ENCODE data around the gene PRDM11.

GRCh38 chr11:45279645-45280044 is 133.2 kb downstream of the PRDM11 start:
- TF ChIP-seq CTCF (IDR thresholded peaks at IDR 0.05; ENCODE audit: control extremely low read depth in 1 of 3, insufficient read depth in 1 of 3, low read depth in 1 of 3, low read length in 3 of 3): no peak
- no peak for TF ChIP-seq MAX (IDR thresholded peaks at IDR 0.05)
- TF ChIP-seq POLR2A (IDR thresholded peaks at IDR 0.05; ENCODE audit: control extremely low read depth in 1 of 2, low read depth in 2 of 2, low read length in 2 of 2): no peak
- TF ChIP-seq USF2 (IDR thresholded peaks at IDR 0.05; ENCODE audit: low read length): no peak
- no peak for TF ChIP-seq JUN (IDR thresholded peaks at IDR 0.05; ENCODE audit: low read depth, low read length)
- TF ChIP-seq TAF7 (optimal IDR thresholded peaks at IDR 0.05; ENCODE audit: borderline replicate concordance, low read depth, low read length): no peak
- TF ChIP-seq SIRT6 (IDR thresholded peaks at IDR 0.05; ENCODE audit: low read length): no peak
- TF ChIP-seq TEAD4 (IDR thresholded peaks at IDR 0.05; ENCODE audit: low read depth, low read length): no peak
- no peak for TF ChIP-seq CHD2 (IDR thresholded peaks at IDR 0.05; ENCODE audit: low read length)

Data from H1 (cell line).